GM12892 (cell line): Measurements from ENCODE around the gene POLR3A.

Source experiments
- POLR2A ChIP-seq: IDR thresholded peaks from 2 replicates; pipeline ENCODE4 v1.6.1; 2011; ENCODE audit warnings: low read depth, low read length, control low read depth
- TAF1 ChIP-seq: IDR thresholded peaks from 2 replicates; pipeline ENCODE4 v1.6.1; 2011; ENCODE audit warnings: low read depth, mild to moderate bottlenecking, control low read depth, low read length, borderline replicate concordance

GRCh38 chr10:78062296-78062695 is 33.0 kb upstream of the POLR3A start:
- TF ChIP-seq TAF1: no peak
- no peak for TF ChIP-seq POLR2A
